Measurements from ENCODE around the gene SPINT1.
"Not testable (repeated sequence)": the region's sequence is repeated elsewhere in the genome, so short reads cannot be mapped to it uniquely, and the experiment has no call there.

The SPINT1 gene

GRCh38 chr15:40830884-40831283, 13.0 kb upstream of the SPINT1 start:
- no peak for DNase-seq

DNA sequence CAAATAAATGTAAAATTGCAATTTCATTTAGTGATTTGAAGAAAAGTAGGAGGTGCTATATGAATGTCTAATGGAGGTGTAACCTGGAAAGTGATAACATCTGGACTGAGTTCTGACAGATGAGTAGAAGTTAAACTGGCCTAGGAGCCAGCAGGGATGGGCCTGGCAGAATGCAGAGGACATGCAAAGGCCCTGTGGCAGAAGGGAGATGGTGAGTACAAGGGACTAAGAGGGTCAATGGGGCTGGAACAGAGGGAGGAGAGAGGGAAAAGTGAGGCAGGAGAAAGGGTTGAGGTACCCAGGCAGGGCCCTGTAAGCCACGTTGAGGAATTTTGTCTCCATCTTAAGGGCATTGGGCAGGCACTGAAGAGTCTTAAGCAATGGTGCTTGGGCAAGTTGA, 12.0 kb upstream of the SPINT1 start:
- no peak for DNase-seq

- no peak for DNase-seq
These were observed 10.9 kb upstream of the SPINT1 start for GRCh38 chr15:40832903-40833302.

DNA sequence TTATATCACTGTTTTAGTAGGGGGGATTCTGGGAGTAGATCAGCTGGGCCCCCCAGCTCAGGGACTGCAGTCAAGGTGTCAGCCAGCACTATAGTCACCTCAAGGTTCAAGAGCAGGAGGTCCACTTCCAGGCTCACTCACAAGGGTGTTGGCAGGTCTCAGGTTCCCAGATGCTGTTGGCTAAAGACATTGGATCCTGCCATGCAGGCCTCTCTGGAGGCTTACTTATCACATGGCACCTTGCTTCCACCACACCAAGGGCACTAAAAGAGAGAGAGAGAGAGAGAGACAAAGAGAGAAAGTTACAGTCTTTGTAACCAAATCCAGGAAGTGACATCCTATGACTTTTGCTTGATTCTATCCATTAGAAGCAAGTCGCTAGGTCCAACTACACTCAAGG, 7.8 kb upstream of the SPINT1 start:
- no peak for DNase-seq

DNA sequence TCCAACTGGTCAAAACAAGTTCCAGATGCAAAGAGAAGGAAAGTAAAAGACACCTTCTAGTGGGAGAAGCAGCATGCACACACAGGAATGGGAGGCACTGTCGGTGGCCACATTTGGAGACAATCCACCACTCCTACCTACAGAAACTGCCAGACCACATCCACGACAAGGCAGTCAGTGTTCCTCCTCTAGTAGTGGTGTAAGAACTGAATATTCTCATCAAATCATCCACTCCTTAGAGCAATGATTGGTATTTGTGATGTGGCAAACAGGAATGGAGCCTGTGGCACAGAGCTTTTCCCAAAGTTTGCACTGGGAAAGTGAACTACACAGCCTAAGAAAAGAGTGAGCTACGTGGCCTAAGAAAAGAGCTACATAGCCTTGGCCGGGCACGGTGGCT, 5.1 kb upstream of the SPINT1 start:
- no peak for DNase-seq

DNA sequence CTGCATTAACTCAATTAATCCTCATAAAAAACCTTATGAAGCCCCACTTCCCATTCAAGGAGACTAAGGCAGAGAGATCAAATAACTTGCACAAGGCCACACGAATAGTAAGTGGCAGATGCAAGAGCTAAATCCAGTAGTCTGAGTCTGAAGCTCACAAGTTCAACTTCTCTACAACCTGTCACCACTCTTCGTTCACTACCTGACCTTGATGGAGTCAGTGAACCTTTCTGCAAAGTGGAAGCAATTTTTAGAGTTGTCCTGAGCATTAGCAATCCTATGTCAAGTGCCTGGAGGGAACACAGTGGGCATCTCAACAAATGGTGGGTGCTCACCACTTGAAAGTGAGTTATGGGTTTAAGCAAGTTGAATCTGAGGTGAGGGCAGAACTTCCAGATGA, 2.1 kb upstream of the SPINT1 start:
- no peak for DNase-seq

DNA sequence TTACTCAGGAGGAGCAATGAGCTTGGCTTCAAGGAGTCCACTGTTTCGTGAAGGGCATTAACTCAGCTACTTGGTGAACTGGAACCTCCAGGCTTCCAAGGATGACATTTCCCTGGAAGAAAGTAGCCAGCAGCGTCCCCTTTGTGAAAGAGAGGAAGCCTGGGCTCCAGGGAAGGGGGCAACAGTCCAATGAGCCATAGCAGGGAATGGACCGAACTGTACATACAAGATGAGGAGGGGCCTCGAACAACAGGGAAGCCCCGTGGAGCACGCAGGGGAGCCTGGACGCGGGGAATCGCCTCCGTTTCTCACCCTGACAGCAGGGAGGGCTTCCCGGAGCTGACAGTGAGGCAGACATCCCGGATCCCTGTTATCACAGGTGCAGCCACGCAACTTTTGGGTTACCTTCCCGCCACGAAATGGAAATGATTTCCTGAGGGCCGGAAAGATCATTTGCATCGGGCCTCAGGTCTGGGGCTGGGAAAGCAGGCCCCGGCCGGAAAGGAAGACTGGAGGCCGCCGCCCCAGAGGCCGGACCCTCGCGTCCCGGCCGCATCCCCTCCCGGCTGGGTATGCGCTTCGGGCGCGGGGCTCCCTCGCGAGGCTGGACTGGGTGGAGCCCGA, 475 bp upstream of the SPINT1 start:
- no peak for DNase-seq

DNA sequence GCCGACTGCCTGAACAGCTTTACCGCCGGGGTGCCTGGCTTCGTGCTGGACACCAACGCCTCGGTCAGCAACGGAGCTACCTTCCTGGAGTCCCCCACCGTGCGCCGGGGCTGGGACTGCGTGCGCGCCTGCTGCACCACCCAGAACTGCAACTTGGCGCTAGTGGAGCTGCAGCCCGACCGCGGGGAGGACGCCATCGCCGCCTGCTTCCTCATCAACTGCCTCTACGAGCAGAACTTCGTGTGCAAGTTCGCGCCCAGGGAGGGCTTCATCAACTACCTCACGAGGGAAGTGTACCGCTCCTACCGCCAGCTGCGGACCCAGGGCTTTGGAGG, 815 bp downstream of the SPINT1 start:
- DNase-seq = peak in 4 of 6 experiments; percentile 5 to 63 (median 32)

- DNase-seq = no peak
These were observed 1.2 kb downstream of the SPINT1 start for GRCh38 chr15:40845036-40845435.

GRCh38 chr15:40845511-40846284, 1.9 kb downstream of the SPINT1 start:
- DNase-seq = no peak

- DNase-seq = no peak
These were observed 3.0 kb downstream of the SPINT1 start for GRCh38 chr15:40846841-40847222.

DNA sequence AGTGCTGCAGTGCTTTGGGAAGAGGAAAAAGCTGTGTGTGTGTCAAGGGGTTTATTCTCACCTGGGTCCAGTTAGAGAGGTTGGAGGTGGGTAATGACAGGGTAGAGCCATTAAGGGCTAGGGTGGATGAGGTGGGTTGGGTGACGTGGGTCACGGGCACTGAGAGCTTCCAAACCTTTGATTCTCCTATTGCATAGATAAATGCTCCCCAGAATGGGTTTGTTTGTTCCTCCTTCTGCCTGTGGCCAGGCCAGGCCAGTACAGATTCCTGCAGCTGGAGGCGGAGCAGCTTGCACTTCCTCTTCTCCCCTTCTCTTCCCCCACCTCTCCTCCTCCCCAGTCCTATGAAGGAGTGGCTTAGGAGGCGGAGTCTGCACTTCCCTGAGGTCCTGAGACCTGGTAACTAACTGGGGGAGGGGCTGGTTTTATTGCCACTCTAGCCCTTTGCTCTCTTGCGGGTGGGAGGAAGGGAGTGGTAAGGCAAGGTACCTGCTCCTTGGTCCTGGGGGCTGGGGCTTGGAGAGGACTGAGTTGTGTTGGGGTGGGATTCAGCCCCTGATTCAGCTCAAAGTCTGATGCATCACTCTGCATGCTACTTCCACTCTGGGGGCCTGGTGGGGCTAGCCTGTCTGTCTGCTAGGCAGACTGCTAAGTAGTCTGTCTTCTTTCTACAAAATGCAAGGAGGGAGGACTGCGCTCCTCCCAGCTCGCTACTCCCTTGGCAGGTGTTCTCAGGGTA, 3.5 kb downstream of the SPINT1 start:
- no peak for DNase-seq

DNA sequence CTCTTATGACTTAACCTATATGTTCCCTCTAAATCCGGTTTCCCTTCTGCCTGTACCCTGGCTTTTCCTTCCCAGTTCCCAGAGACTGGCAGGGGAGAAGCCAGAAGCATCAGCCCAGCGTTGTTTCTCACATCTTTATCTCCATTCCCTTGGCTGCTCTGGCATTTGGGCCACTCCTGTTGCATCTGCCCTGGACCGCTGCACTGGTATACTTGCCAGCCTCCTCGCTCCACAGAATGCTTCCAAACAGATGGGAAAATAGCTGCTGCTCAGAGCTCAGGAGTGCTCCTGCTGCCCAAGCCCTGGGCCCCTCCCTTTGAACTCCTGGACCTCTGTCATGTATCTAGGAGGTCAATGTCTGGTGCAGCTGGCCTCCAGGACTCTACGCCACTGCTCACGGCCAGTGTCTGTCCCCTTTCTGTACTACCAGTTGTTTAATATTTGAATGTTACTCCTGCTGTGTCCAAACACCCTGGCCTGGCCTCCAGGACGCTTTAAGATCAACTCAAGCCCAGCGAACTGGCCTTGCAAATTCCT, 6.8 kb downstream of the SPINT1 start:
- no peak for DNase-seq

GRCh38 chr15:40852529-40852928, 8.7 kb downstream of the SPINT1 start:
- DNase-seq = no peak

DNA sequence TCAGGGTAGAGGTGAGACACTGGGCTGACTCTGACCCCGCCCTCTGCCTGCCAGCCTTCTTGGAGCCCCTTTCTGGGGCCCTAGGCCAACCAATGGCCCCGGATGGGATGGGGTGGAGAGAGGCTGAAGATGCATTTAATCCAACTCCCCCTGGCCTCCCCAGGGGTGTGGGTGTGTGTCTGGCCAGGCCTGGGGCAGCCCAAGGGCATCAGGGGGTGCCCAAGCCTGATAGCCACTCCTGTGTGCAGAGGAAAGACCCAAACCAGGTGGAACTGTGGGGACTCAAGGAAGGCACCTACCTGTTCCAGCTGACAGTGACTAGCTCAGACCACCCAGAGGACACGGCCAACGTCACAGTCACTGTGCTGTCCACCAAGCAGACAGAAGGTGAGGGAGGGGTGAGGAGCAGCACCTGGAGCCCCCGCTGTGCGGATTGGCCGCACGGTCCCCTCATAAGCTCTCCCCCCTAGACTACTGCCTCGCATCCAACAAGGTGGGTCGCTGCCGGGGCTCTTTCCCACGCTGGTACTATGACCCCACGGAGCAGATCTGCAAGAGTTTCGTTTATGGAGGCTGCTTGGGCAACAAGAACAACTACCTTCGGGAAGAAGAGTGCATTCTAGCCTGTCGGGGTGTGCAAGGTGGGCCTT, 9.5 kb downstream of the SPINT1 start:
- no peak for DNase-seq

DNA sequence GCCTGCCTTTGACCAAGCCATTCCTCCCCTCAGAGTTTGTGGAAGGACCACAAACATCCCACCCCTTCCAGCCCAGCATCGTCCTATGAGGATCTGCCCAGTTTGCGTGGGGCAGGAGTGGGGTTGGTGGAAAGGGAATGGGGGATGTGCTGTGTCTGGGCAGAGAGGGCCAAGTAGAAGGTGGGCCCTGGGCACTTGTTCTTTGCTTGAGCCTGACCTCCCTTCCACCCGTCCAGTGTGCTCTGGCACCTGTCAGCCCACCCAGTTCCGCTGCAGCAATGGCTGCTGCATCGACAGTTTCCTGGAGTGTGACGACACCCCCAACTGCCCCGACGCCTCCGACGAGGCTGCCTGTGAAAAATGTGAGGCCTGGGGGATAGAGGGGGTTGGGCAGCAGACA, 10.3 kb downstream of the SPINT1 start:
- DNase-seq = no peak

DNA sequence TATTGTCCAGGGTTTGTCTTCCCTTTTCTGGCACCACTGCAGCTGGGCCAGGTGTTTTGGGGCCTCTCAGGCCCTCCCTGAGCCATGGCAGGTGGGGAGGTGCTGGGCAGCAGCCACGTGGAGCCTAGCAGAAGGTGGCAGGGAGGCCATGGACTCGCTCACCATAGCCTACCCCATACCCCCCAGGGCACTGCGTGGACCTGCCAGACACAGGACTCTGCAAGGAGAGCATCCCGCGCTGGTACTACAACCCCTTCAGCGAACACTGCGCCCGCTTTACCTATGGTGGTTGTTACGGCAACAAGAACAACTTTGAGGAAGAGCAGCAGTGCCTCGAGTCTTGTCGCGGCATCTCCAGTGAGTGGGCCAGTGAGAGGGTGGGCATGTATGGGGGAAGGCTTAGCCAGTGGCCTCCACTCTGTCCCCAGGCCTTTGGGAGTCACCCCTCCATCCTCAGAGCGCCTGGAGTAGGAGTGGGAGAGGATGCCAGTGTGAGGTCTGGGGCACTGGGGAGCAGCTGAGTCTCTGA, 11.9 kb downstream of the SPINT1 start:
- no peak for DNase-seq

DNA sequence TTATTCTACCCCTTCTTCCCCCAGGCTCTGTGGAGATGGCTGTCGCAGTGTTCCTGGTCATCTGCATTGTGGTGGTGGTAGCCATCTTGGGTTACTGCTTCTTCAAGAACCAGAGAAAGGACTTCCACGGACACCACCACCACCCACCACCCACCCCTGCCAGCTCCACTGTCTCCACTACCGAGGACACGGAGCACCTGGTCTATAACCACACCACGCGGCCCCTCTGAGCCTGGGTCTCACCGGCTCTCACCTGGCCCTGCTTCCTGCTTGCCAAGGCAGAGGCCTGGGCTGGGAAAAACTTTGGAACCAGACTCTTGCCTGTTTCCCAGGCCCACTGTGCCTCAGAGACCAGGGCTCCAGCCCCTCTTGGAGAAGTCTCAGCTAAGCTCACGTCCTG, 12.9 kb downstream of the SPINT1 start:
- DNase-seq = no peak

GRCh38 chr15:40857601-40858341, 13.9 kb downstream of the SPINT1 start:
- peak; percentile 51 to 83 (median 71) for DNase-seq

GRCh38 chr15:40858706-40859105, 14.9 kb downstream of the SPINT1 start:
- DNase-seq = no peak

DNA sequence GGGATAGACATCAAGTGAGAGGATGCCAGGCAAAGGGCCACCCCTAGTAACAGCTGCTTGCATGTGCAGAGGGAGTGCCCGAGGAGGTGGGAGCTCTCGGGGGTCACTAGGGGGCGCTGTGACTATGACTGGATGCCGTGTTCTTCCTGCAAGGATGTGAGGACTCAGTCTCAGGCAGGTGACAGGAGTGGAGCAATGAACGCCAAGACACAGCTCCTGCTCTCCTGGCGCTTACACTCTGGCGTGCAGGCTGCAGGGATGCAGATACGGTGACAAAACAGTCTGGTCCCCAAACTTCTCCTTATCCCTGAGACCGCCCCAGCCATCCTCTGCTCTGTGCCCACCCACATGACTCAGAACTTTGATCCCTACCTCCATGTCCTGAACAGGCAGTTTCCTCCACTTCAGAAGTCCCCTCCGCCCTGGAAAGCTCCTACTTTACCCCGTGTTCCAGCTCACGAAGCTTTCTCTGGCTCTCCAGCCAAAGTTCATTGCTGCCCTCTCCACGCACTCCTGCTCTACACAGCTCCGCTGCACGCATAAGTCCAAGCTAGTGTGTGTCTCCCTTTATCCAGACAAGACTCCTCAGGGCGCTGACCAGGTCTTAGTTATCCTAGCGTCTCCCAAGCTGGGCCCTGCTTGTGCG, 15.5 kb downstream of the SPINT1 start:
- DNase-seq = peak; percentile 54 to 83 (median 68)

DNA sequence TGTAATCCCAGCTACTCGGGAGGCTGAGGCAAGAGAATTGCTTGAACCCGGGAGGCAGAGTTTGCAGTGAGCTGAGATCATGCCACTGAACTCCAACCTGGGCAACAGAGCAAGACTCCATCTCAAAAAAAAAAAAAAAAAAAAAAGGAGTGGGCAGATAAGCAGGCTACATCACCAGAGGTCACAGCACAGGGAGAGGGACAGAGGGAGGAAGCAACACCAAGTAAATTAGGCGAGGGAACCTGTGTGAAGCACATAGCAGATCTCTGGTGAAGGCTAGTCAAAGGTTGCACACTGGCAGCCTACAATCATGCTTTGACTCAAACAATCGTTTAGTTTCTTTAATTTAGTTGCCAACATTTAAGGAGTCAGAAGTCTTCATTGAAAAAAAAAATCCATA, 17.3 kb downstream of the SPINT1 start:
- DNase-seq = not testable (repeated sequence)
